Upper lobe of right lung (tissue), 1 donor: ENCODE data around the gene GTPBP2. TPM values are rescaled to one million over a fixed set of nuclear protein-coding genes. Genes with fewer than 3 reads are reported as not detected.

Experiments
- ATAC-seq: fragments of 200-7000 bp; cut with Tn5 transposase; one replicate; pipeline ENCODE4 v1.9.1; 2020; ENCODE audit warnings: mild to moderate bottlenecking, moderate library complexity
- DNase-seq: peaks from one replicate; pipeline ENCODE4 v3.0.0-alpha.2; 2020
- H3K27ac ChIP-seq: fragments of 200-600 bp; one replicate; pipeline ENCODE4 v1.8.0; 2022
- H3K27me3 ChIP-seq: fragments of 200-600 bp; one replicate; pipeline ENCODE4 v1.8.0; 2022; ENCODE audit warnings: mild to moderate bottlenecking
- H3K36me3 ChIP-seq: fragments of 200-600 bp; one replicate; pipeline ENCODE4 v1.8.0; 2022
- H3K4me1 ChIP-seq: fragments of 200-600 bp; one replicate; pipeline ENCODE4 v1.8.0; 2022
- H3K4me3 ChIP-seq: fragments of 200-600 bp; one replicate; pipeline ENCODE4 v1.8.0; 2022; ENCODE audit warnings: mild to moderate bottlenecking
- H3K9me3 ChIP-seq: fragments of 200-600 bp; one replicate; pipeline ENCODE4 v1.8.0; 2022
- intact Hi-C: fragments of 100-400 bp; cut with DNase I; formaldehyde crosslinking; loops from one replicate; pipeline ENCODE4 v1.11.0; 2022
- total RNA-seq: library from RNA; stranded (reverse); fragmentation: NEBNext Ultra II Directional; extraction: Animal tissue kit (Norgen Biotek cat#: 25700); gene quantifications from one replicate; pipeline ENCODE4 v1.2.1, GENCODE V29; 2021
- TF ChIP-seq, protein P1 (sequence below): fragments of 200-600 bp; IDR thresholded peaks from one replicate; pipeline ENCODE4 v1.8.0; 2022; ENCODE audit warnings: antibody characterized with exemption
- donor health status: DM: no; HTN: yes; CAD: no; lungs with severe emphysema.

GTPBP2 gene
- total RNA-seq, 1 donor from 2014 or later, result 85.7 TPM

DNA sequence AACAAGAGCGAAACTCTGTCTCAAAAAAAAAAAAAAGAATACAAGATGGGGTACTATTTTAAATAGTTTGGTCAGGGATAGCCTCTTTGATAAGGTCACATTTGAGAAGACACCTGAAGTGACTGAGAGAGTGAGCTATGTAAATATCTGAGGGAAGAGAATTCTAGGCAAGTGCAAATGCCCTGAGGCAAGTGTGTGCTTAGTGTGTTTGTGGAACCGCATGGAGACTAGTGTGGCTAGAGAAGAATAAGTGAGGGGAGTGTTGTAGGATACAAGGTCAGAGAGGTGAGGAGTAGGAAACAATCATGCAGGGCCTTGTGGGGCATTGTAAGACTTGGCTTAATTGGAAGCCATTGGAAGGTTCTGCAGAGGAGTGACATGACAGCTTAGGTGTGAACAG is 19.2 kb upstream of the GTPBP2 start:
- no peak for ATAC-seq
- TF ChIP-seq, protein P1, sequence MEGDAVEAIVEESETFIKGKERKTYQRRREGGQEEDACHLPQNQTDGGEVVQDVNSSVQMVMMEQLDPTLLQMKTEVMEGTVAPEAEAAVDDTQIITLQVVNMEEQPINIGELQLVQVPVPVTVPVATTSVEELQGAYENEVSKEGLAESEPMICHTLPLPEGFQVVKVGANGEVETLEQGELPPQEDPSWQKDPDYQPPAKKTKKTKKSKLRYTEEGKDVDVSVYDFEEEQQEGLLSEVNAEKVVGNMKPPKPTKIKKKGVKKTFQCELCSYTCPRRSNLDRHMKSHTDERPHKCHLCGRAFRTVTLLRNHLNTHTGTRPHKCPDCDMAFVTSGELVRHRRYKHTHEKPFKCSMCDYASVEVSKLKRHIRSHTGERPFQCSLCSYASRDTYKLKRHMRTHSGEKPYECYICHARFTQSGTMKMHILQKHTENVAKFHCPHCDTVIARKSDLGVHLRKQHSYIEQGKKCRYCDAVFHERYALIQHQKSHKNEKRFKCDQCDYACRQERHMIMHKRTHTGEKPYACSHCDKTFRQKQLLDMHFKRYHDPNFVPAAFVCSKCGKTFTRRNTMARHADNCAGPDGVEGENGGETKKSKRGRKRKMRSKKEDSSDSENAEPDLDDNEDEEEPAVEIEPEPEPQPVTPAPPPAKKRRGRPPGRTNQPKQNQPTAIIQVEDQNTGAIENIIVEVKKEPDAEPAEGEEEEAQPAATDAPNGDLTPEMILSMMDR, result no peak
- no peak for DNase-seq
- no peaks in the 10 kb centered on the region for H3K36me3 ChIP-seq
- H3K27ac ChIP-seq, result no peak overlapping the region
- H3K4me1 ChIP-seq, result no peaks in the 10 kb centered on the region
- H3K9me3 ChIP-seq, result no peaks in the 10 kb centered on the region
- intact Hi-C loops, result no loop called here
- no peak overlapping the region for H3K4me3 ChIP-seq
- no peaks in the 10 kb centered on the region for H3K27me3 ChIP-seq

DNA sequence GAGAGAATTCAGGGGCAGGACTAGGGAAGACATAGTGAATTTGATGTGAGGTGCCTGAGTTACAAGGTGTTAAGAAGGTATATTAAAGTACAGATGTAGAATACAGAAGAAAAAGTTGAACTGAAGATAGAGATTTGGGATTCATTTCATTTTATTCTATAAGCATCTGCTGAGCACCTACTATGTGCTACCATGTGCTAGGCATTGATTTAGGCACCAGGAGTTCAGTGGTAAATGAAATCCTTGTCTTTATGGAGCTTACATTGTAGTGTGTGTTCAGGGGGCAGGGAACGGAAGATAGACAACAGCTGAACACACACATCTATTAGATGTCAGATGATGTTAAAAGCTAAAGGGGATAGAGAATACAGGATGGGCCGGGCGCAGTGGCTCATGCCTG is 18.5 kb upstream of the GTPBP2 start:
- no peaks in the 10 kb centered on the region for H3K36me3 ChIP-seq
- no peak for ATAC-seq
- H3K4me3 ChIP-seq, result no peak overlapping the region
- H3K9me3 ChIP-seq, result no peaks in the 10 kb centered on the region
- TF ChIP-seq, protein P1, result no peak
- H3K27me3 ChIP-seq, result no peaks in the 10 kb centered on the region
- no peak overlapping the region for H3K27ac ChIP-seq
- intact Hi-C loops, result no loop called here
- no peaks in the 10 kb centered on the region for H3K4me1 ChIP-seq
- DNase-seq, result no peak

DNA sequence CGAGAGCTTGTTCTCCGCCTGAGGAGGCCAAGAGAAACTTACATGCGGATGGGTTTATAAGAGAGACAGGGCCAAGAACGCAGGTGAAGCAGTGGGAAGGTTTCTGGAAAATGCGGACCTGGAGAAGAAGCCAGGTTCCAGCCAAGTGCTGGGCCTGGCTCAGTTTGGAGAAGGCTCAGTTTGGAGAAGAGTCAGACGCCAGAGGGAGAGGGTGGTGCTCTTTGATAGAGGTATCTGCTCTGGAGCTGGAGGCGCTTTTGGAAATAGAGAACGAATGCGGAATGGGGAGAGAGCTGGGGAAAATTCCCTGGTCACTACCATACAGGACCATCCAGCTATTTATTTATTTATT is 16.5 kb upstream of the GTPBP2 start:
- TF ChIP-seq, protein P1, result no peak
- Histone ChIP-seq H3K4me1 (no peaks in the 10 kb centered on the region), H3K9me3 (no peaks in the 10 kb centered on the region), H3K36me3 (peaks cover 14% of the 10 kb centered on the region), H3K4me3 (peak overlapping the region; percentile 59), H3K27me3 (no peaks in the 10 kb centered on the region), H3K27ac (no peak overlapping the region)
- intact Hi-C loops, result no loop called here
- DNase-seq (no peak), ATAC-seq (no peak)

DNA sequence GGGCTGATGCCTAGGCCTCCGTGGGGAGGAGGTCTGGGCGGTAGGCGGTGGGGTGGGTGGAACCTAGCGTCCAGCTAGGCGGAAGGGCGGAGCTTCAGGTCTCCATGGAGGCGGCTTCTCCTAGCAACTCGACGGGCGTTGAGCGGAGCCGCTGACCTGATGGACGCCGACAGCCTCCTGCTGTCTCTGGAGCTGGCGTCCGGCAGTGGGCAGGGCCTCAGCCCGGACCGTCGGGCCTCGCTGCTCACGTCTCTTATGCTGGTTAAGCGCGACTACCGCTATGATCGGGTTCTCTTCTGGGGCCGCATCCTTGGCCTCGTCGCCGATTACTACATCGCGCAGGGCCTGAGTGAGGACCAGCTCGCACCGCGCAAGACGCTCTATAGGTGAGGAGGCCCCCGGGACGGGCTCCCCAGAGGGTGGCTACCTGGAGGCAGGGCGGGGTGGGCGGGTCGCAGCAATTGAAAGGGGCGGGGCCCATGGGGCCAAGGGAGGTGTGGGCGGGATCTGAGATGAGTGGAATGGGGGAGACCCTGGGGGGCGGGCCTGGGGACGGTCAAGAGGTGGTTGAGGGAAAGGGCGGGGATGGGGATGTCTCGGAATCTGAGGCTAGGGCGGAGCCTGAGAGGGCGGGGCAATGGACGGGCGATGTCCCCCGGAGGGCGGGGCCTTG is 16.0 kb upstream of the GTPBP2 start, which contains the start of gene RSPH9:
Gene RSPH9, plus strand, starts transcription at position 97 of the 673 bp plus-strand sequence. Its CDS starts 63 bp downstream, at position 160.
- H3K4me3 ChIP-seq, result peak within 1 kb of the TSS; percentile 59
- DNase-seq (peak; percentile 85), ATAC-seq (peak; percentile 89)
- H3K27ac ChIP-seq, result peak within 1 kb of the TSS; percentile 24
- no peaks in the 10 kb centered on the region for H3K9me3 ChIP-seq
- H3K27me3 ChIP-seq, result no peaks in the 10 kb centered on the region
- TF ChIP-seq, protein P1, result no peak
- no peaks in the 10 kb centered on the region for H3K4me1 ChIP-seq
- peaks cover 19% of the 10 kb centered on the region for H3K36me3 ChIP-seq
- intact Hi-C loops, result no loop called here

DNA sequence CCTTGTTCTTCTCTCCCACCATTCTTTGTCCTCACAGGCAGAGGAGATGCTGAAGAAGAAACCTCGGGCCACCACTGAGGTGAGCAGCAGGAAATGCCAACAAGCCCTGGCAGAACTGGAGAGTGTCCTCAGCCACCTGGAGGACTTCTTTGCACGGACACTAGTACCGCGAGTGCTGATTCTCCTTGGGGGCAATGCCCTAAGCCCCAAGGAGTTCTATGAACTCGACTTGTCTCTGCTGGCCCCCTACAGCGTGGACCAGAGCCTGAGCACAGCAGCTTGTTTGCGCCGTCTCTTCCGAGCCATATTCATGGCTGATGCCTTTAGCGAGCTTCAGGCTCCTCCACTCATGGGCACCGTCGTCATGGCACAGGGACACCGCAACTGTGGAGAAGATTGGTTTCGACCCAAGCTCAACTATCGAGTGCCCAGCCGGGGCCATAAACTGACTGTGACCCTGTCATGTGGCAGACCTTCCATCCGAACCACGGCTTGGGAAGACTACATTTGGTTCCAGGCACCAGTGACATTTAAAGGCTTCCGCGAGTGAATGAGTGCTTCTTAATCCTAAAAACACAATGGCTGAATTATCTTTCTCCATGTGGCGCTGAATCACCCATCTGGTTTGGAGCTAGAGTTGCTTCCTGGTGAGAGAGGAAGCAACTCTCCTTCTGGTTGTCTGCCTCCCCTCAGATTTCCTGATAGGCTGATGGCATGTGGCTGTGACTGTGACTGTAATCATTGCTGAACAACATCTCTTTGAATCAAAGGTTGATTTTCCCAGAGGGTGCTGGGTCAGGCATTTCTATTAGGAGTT is 11.1 kb upstream of the GTPBP2 start:
- Histone ChIP-seq H3K27ac (no peak overlapping the region), H3K4me1 (peaks cover 22% of the 10 kb centered on the region)
- intact Hi-C loops, result no loop called here

More for the DNA sequence above, 11.1 kb upstream of the GTPBP2 start:
- H3K4me3 ChIP-seq, result no peak overlapping the region
- DNase-seq (no peak), ATAC-seq (no peak)
- H3K36me3 ChIP-seq, result peaks cover 47% of the 10 kb centered on the region
- no peaks in the 10 kb centered on the region for H3K27me3 ChIP-seq
- TF ChIP-seq, protein P1, result no peak
- no peaks in the 10 kb centered on the region for H3K9me3 ChIP-seq
